DOHH2 (cell line): ENCODE results near the gene KRT15.

Experiments
- H3F3A ChIP-seq: fragments of 200-600 bp; sonication (generic), shearing (Covaris generic); 2 replicates; pipeline ENCODE4 v1.6.0; 2016; ENCODE audit warnings: antibody characterized with exemption, mild to moderate bottlenecking; ENCODE audit not compliant: control insufficient read depth, insufficient read depth
- H3K27ac ChIP-seq: fragments of 200-600 bp; sonication (generic); 2 replicates; pipeline ENCODE4 v1.5.1; 2014; ENCODE audit warnings: low read depth, mild to moderate bottlenecking, low read length, moderate library complexity
- H3K27me3 ChIP-seq: fragments of 200-600 bp; sonication (generic); 2 replicates; pipeline ENCODE4 v1.6.1; 2014; ENCODE audit warnings: mild to moderate bottlenecking, low read length, mixed read lengths; ENCODE audit not compliant: control insufficient read depth
- H3K36me3 ChIP-seq: fragments of 200-600 bp; sonication (generic); 2 replicates; pipeline ENCODE4 v1.6.1; 2014; ENCODE audit warnings: mild to moderate bottlenecking, low read length, moderate library complexity, mixed read lengths; ENCODE audit not compliant: control insufficient read depth
- H3K4me1 ChIP-seq: fragments of 200-600 bp; sonication (generic); 2 replicates; pipeline ENCODE4 v1.6.1; 2014; ENCODE audit warnings: mild to moderate bottlenecking, low read length, mixed read lengths; ENCODE audit not compliant: control insufficient read depth
- H3K4me2 ChIP-seq: fragments of 200-600 bp; sonication (generic); 2 replicates; pipeline ENCODE4 v1.6.0; 2014; ENCODE audit warnings: mild to moderate bottlenecking, low read length, moderate library complexity
- H3K4me3 ChIP-seq: fragments of 200-600 bp; sonication (generic); 2 replicates; pipeline ENCODE4 v1.5.1; 2014; ENCODE audit warnings: mild to moderate bottlenecking, low read length, mixed read lengths
- H3K79me2 ChIP-seq: fragments of 200-600 bp; sonication (generic); 2 replicates; pipeline ENCODE4 v1.6.1; 2014; ENCODE audit warnings: mild to moderate bottlenecking, low read length, mixed read lengths; ENCODE audit not compliant: control insufficient read depth
- H3K9me2 ChIP-seq: fragments of 200-600 bp; sonication (generic); replicated peaks from 2 replicates; pipeline ENCODE4 v1.6.1; 2014; ENCODE audit warnings: mild to moderate bottlenecking, low read length, mixed read lengths; ENCODE audit not compliant: control insufficient read depth
- H3K9me3 ChIP-seq: fragments of 200-600 bp; sonication (generic); 2 replicates; pipeline ENCODE4 v1.6.1; 2014; ENCODE audit warnings: antibody characterized with exemption, low read length, mixed read lengths; ENCODE audit not compliant: control insufficient read depth, insufficient read depth
- H4K20me1 ChIP-seq: fragments of 200-600 bp; sonication (generic); 2 replicates; pipeline ENCODE4 v1.6.0; 2014; ENCODE audit warnings: low read depth, mild to moderate bottlenecking, antibody characterized with exemption, low read length, moderate library complexity; ENCODE audit not compliant: control insufficient read depth, insufficient read depth
- EZH2phosphoT487 ChIP-seq: fragments of 200-600 bp; sonication (generic); IDR thresholded peaks from 2 replicates; pipeline ENCODE4 v1.6.1; 2017; ENCODE audit warnings: borderline replicate concordance, mild to moderate bottlenecking, antibody characterized with exemption, low read length, moderate library complexity, mixed read lengths
- TF ChIP-seq, protein P1 (sequence below): fragments of 200-600 bp; sonication (generic); IDR thresholded peaks from one replicate; pipeline ENCODE4 v1.5.1; 2014; ENCODE audit warnings: antibody characterized with exemption, mild to moderate bottlenecking, low read depth, low read length; ENCODE audit not compliant: poor library complexity, severe bottlenecking

Gene KRT15

DNA sequence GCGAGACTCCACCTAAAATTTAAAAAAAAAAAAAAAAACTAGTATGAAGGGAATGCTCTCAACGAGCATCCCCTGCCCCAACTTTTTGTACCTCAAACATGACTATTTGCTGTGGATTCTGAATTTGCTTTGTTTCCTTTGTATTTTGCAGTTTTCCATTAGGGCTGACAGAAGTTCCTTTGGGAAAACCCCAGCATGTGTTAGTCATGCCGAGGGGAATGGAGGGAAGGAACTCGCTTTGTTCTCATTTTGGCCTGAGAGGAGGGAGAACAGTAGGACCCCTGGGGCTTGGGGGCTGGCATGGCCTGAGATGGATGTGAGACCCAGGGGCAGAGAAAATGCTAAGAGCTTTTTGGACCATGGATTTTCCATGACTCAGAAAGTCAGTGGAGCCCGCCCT, 32.7 kb upstream of the KRT15 start:
- Histone ChIP-seq H3K4me2 (no peak overlapping the region), H3K36me3 (no peaks in the 10 kb centered on the region), H3F3A (no peaks in the 10 kb centered on the region), H3K79me2 (no peaks in the 10 kb centered on the region), H4K20me1 (no peaks in the 10 kb centered on the region), H3K9me3 (no peaks in the 10 kb centered on the region), H3K4me1 (peaks cover 5% of the 10 kb centered on the region), H3K27me3 (peaks cover 9% of the 10 kb centered on the region; the same call in 1 of the 2 replicates), H3K4me3 (no peak overlapping the region), H3K27ac (no peak overlapping the region), H3K9me2 (no peaks in the 10 kb centered on the region)
- TF ChIP-seq, protein P1, sequence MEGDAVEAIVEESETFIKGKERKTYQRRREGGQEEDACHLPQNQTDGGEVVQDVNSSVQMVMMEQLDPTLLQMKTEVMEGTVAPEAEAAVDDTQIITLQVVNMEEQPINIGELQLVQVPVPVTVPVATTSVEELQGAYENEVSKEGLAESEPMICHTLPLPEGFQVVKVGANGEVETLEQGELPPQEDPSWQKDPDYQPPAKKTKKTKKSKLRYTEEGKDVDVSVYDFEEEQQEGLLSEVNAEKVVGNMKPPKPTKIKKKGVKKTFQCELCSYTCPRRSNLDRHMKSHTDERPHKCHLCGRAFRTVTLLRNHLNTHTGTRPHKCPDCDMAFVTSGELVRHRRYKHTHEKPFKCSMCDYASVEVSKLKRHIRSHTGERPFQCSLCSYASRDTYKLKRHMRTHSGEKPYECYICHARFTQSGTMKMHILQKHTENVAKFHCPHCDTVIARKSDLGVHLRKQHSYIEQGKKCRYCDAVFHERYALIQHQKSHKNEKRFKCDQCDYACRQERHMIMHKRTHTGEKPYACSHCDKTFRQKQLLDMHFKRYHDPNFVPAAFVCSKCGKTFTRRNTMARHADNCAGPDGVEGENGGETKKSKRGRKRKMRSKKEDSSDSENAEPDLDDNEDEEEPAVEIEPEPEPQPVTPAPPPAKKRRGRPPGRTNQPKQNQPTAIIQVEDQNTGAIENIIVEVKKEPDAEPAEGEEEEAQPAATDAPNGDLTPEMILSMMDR = no peak
- no peak for TF ChIP-seq EZH2phosphoT487

DNA sequence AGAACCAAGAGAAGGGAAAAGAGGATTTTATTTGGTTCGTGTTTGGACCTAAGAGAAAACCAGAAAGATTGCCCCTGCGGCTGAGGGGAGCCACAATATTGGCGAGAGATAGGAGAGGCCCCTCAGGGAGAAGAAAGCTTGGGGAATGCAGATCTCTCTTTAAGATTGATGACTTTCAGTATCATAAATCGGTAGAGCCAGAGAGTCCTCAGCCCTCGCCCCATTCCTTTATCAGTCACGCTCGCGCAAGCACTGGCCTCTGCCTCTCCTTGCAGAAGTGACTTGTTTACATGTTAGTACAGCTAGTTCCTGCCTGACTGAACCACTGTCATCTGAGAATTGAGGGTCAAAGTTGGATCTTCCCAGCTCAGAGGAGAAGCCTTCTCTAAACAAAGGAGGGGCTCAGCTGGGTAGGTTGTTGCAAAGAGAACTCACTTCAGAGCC, 30.9 kb upstream of the KRT15 start:
- H3K4me3 ChIP-seq = no peak overlapping the region
- no peaks in the 10 kb centered on the region for H3K9me2 ChIP-seq
- TF ChIP-seq, protein P1 = no peak
- TF ChIP-seq EZH2phosphoT487 = no peak
- H3K36me3 ChIP-seq = no peaks in the 10 kb centered on the region
- no peak overlapping the region for H3K27ac ChIP-seq
- H4K20me1 ChIP-seq = no peaks in the 10 kb centered on the region
- H3F3A ChIP-seq = no peaks in the 10 kb centered on the region
- peak overlapping the region; percentile 57; the same call in 1 of the 2 replicates for H3K4me2 ChIP-seq
- H3K9me3 ChIP-seq = no peaks in the 10 kb centered on the region
- peaks cover 9% of the 10 kb centered on the region; the same call in 1 of the 2 replicates for H3K27me3 ChIP-seq
- H3K79me2 ChIP-seq = no peaks in the 10 kb centered on the region
- H3K4me1 ChIP-seq = peaks cover 5% of the 10 kb centered on the region

DNA sequence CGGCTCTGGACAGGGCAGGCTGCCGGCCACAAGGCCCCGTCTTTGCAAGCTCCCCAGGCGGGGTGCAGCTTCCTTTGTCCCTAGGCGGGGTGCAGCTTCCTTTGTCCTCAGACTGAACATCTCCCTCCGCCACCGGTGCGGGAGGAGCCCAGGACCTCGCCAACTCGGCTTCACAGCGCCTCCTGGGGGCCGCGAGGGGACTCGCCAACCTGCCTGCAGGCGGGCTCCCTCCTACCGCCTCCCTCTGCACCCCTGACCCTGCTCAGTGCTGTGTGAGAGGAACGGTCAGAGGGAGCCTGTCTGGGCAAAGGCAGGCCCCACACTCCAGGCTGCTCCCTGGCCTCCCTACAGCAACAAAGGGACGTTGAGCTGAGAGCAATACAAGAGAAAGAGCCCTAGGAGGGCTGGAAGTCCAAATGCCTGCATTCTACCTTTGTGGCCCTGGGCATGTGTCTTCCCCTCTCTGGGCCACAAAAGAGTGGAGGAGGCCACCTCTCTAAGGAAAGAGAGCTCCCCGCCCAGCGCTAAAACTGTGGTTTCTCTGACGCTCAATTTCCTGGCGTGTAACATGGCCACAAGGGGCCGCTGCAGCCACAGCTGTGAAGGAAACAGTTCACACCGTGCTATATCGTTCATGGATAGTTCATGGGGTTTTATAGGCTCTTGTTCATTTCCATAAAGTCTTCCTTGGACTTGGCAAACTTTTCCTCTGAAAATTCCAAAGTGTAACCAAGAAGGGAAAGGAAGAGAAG, 30.3 kb upstream of the KRT15 start:
- Histone ChIP-seq H3K36me3 (no peaks in the 10 kb centered on the region), H3K9me2 (no peaks in the 10 kb centered on the region), H3K27ac (no peak overlapping the region), H3K4me3 (0 out of 2 replicates have a peak overlapping the region, but pooled peaks have one; percentile 12), H3K9me3 (no peaks in the 10 kb centered on the region), H3K4me1 (peaks cover 5% of the 10 kb centered on the region), H4K20me1 (no peaks in the 10 kb centered on the region), H3K4me2 (peak overlapping the region; percentile 57), H3F3A (no peaks in the 10 kb centered on the region), H3K79me2 (no peaks in the 10 kb centered on the region), H3K27me3 (peaks cover 9% of the 10 kb centered on the region; the same call in 1 of the 2 replicates)
- TF ChIP-seq, protein P1 = peak; percentile 92
- no peak for TF ChIP-seq EZH2phosphoT487
